GM20000 (cell line): ENCODE measurements around the gene MBIP.

Experiments
- DNase-seq: peaks from one replicate; pipeline ENCODE4 v3.0.0; 2012; ENCODE audit warnings: low spot score
- TF ChIP-seq, protein P1 (sequence below): IDR thresholded peaks from 2 replicates; pipeline ENCODE4 v1.5.1; 2012; ENCODE audit warnings: mild to moderate bottlenecking, control low read depth; ENCODE audit errors: extremely low read depth, missing control alignments

MBIP gene

DNA sequence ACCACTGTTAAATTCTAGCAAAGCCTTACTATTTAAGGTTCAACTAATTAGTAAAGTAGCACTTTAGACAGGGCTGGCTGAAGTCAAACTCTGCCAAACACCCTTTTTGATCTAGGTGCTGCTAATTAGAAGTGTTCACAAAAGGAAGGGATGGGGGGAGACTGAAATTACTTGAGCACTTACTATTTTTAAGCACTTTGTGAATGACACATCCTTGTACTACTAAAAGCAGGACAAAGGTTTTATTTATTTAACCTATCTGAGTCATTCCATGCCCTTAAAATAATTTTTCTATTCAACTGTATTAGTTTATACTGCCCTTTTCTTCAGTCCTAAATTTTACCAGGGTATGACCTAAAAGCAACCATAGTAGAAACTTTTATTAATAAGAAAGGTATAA, 20.1 kb downstream of the MBIP start:
- DNase-seq, result peak; percentile 6
- TF ChIP-seq, protein P1, sequence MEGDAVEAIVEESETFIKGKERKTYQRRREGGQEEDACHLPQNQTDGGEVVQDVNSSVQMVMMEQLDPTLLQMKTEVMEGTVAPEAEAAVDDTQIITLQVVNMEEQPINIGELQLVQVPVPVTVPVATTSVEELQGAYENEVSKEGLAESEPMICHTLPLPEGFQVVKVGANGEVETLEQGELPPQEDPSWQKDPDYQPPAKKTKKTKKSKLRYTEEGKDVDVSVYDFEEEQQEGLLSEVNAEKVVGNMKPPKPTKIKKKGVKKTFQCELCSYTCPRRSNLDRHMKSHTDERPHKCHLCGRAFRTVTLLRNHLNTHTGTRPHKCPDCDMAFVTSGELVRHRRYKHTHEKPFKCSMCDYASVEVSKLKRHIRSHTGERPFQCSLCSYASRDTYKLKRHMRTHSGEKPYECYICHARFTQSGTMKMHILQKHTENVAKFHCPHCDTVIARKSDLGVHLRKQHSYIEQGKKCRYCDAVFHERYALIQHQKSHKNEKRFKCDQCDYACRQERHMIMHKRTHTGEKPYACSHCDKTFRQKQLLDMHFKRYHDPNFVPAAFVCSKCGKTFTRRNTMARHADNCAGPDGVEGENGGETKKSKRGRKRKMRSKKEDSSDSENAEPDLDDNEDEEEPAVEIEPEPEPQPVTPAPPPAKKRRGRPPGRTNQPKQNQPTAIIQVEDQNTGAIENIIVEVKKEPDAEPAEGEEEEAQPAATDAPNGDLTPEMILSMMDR, result no peak

DNA sequence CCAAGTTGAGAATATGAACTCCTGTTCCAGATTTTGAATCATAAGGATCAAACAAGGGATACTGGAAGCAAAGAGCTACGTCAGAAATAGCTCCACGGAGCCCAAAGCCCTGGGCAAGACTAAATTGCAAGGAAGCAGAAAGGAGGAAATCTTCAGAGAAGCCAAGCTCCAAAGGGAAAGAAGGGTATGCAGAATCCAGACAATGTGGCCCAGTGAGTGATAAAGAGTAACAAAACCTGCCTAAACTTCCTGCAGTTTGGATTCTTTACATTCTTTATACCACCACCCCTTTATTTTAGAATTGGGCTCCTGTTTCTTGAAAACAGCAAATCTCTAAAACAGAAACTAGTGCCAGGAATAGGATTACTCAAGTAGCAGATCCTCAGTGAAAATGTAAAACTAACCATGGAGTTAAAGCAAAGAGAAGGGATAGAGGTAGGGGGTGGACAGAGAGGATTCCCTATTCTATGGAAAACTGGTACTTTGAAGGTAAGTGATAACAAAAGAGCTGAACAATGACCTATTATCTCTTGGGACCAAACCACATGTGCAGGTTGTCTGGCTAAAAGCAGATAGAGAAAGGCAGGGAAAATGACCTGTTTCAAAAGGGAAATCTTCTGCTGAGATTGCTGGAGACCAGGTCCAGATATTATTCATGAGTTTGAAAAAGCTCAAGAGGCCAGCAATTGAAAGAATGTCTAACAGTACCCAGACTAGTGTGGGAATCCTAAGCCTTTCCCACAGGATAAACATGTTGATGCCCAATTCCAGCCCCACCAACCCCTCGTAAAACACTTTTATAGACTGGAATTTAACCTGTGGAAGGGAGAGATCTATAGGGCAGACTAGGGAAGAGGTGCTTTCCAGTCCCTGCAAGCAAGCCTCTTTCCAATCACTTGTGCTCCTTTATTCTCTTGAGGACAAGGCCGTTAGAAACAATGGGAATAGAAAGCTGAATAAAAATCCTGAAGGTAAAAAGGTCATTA, 24.5 kb downstream of the MBIP start:
- TF ChIP-seq, protein P1, result no peak
- DNase-seq, result no peak

DNA sequence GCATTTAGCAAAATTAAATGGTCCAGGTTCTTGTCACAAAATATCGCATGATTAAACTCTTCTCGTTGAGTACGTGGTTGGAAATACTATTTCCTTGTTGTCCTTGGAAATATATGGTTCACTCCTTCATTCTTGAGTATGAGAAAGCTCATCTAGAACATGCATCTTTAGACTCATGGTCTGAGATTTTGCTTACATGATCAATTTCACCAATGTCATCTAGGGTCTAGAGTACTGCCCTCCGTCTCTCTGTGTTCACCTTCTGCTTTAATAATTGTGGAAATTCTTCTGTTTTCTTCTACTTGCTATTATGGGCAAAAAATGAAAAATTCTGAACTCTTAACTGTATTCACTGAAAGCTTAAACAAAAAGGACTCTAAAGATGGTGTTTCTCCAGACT, 25.9 kb downstream of the MBIP start:
- DNase-seq, result no peak
- TF ChIP-seq, protein P1, result no peak

DNA sequence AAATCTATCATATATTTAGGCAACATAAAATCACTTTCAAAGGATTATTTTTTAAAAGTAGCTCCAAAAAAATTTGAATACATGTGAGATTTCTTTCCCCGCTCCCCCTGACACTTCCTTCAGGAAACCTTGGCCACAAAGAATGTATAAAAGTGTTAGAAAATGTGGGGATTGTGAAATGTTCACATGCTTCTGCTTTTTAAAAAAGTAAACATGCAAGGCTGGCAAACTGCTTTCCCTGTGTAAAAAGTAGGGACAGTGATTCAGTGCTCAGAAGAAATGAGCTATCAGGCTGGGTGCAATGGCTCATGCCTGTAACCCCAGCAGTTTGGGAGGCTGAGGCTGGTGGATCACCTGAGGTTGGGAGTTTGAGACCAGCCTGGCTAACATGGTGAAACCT, 26.6 kb downstream of the MBIP start:
- TF ChIP-seq, protein P1, result no peak
- DNase-seq, result no peak

DNA sequence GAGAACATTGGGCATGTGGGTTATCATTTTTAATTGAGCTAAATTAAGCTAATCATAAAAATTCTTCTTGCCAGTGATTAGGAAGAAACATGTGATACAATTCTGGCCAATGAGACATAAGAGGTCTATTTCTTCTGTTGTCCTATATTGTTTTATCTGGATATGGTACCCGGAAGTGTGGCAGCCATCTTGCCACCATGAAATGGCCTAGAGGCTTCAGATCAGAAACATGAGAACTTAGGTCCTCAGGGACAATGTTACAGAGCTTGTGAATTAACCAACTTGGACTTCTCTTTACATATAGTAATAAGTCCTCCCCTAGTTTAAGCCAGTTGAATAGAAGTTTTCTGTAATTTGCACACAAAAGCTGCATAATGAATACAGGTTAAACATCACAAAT, 30.5 kb downstream of the MBIP start:
- DNase-seq, result no peak
- TF ChIP-seq, protein P1, result no peak

DNA sequence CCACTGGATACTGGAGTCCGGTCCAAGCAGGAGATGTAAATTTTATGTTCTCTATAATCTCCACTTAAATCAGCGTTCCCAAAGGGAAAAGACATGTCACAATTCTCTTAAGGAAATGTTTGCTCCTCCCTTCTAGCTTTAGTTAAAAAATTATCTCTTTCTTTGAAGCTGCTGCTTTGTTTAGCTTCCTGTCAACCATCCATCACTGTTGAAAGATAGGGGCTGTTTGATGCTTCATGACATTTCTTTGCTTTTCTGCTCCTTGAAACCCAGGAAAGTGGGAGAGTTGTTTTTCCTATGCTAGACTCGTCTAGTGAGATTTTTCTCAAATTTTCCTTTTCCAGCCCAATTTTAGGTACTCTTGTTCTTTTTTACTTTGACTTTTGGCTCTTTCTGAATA, 31.9 kb downstream of the MBIP start:
- no peak for DNase-seq
- TF ChIP-seq, protein P1, result no peak

DNA sequence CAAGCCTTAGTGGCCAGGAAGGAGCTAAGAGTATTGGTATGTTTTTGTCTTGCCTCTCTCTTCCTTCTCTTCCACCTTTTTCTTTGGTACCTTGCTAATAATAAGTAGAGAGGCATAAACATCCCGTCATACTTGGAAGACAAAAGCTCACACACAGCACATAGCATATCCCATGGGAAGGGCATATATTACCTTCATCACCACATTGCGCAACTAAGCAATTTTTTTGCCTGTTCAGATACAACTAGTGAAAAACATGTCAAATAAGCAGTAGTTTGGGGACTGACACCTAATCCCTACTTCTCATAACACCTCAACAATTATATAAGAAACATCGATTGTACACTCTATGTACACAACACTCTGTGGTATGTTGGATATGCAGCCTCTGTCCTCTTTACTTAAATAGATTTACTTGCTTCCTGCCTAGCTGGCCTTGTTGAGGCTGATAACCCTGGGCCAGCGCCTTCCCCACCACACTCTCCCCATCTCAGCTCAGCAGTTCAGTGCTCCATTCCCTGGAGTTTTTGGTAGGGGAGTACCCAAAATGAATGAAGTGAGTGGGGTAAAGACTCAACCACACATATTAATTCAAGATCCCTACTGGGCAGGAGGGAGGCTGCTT, 35.4 kb downstream of the MBIP start:
- TF ChIP-seq, protein P1, result no peak

More for the DNA sequence above, 35.4 kb downstream of the MBIP start:
- no peak for DNase-seq
